A549 (cell line): ENCODE measurements around the gene NETO2.

Experiments
- CHD2 ChIP-seq: fragments of 150-350 bp; IDR thresholded peaks from 2 replicates; pipeline ENCODE4 v1.6.1; 2014; ENCODE audit warnings: low read length; ENCODE audit not compliant: partially characterized antibody
- HEYL ChIP-seq: fragments of 250-450 bp; sonication (Bioruptor Pico); IDR thresholded peaks from 2 replicates; pipeline ENCODE4 v1.8.0; 2021; ENCODE audit warnings: mild to moderate bottlenecking, moderate library complexity
- HOXB13 ChIP-seq: fragments of 250-450 bp; sonication (Bioruptor Pico); IDR thresholded peaks from 2 replicates; pipeline ENCODE4 v1.5.0; 2020; ENCODE audit warnings: low read depth, mild to moderate bottlenecking, moderate library complexity
- JUN ChIP-seq, 2 experiments: fragments of >200 bp; sonication (Bioruptor Twin); formaldehyde crosslinking; IDR thresholded peaks; 2 replicates in 1 of 2; 3 replicates in 1 of 2; pipeline ENCODE4 v1.6.1; 2016 to 2017
- MAFK ChIP-seq: fragments of 450-650 bp; IDR thresholded peaks from 2 replicates; pipeline ENCODE4 v1.6.1; 2014; ENCODE audit not compliant: partially characterized antibody
- POLR2A ChIP-seq: IDR thresholded peaks from 2 replicates; pipeline ENCODE4 v1.6.1; 2012; ENCODE audit warnings: mild to moderate bottlenecking, low read length
- TF ChIP-seq, protein P1 (sequence below): fragments of >200 bp; sonication (Bioruptor Twin); formaldehyde crosslinking; IDR thresholded peaks from 3 replicates; pipeline ENCODE4 v1.5.1; 2016

DNA sequence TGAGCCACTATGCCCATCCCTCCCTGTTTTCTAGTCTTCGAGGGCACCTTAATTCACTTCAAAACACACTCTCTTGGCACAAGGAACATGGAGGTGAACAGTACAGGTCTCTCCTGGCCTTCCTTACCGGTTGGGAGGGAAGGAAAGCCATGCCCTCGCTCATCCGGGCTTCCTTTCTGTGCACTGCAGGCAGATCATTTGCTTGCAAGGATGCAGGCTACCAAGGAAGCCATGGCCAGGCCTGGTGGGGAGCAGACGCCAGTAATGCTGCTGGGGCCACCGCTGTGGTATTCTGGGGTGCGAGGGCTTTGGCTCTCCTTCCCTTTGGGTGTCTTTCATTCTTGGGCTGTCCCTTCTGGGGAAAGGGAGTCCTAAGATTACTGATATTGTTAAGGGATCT lies 89.4 kb downstream of the NETO2 start:
- TF ChIP-seq POLR2A (no peak), HEYL (CRISPR knock-in tag) (no peak), MAFK (no peak), JUN (IDR thresholded peaks at IDR 0.05) (no peak), CHD2 (no peak), HOXB13 (CRISPR knock-in tag) (no peak)
- TF ChIP-seq, protein P1, sequence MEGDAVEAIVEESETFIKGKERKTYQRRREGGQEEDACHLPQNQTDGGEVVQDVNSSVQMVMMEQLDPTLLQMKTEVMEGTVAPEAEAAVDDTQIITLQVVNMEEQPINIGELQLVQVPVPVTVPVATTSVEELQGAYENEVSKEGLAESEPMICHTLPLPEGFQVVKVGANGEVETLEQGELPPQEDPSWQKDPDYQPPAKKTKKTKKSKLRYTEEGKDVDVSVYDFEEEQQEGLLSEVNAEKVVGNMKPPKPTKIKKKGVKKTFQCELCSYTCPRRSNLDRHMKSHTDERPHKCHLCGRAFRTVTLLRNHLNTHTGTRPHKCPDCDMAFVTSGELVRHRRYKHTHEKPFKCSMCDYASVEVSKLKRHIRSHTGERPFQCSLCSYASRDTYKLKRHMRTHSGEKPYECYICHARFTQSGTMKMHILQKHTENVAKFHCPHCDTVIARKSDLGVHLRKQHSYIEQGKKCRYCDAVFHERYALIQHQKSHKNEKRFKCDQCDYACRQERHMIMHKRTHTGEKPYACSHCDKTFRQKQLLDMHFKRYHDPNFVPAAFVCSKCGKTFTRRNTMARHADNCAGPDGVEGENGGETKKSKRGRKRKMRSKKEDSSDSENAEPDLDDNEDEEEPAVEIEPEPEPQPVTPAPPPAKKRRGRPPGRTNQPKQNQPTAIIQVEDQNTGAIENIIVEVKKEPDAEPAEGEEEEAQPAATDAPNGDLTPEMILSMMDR: no peak
